DOHH2 (cell line): ENCODE results near the gene RCN1.

ENCODE experiments used
- CTCF ChIP-seq: fragments of 200-600 bp; sonication (generic); IDR thresholded peaks from one replicate; pipeline ENCODE4 v1.5.1; 2014; ENCODE audit warnings: antibody characterized with exemption, mild to moderate bottlenecking, low read depth, low read length; ENCODE audit not compliant: poor library complexity, severe bottlenecking
- EZH2phosphoT487 ChIP-seq: fragments of 200-600 bp; sonication (generic); IDR thresholded peaks from 2 replicates; pipeline ENCODE4 v1.6.1; 2017; ENCODE audit warnings: borderline replicate concordance, mild to moderate bottlenecking, antibody characterized with exemption, low read length, moderate library complexity, mixed read lengths

GRCh38 chr11:32092581-32093170, 1.8 kb downstream of the RCN1 start:
- TF ChIP-seq CTCF (no peak), EZH2phosphoT487 (no peak)
